Activated naive CD4-positive, alpha-beta T cell (primary cell): ENCODE measurements around the gene TMEM121B.
A peak's percentile ranks its signal among the peaks of the same experiment; 100 is the strongest.

Source experiments
- DNase-seq, 4 experiments: peaks; one replicate each; lab custom pipeline; 2025; lab: John Stamatoyannopoulos, UW

Gene TMEM121B

DNA sequence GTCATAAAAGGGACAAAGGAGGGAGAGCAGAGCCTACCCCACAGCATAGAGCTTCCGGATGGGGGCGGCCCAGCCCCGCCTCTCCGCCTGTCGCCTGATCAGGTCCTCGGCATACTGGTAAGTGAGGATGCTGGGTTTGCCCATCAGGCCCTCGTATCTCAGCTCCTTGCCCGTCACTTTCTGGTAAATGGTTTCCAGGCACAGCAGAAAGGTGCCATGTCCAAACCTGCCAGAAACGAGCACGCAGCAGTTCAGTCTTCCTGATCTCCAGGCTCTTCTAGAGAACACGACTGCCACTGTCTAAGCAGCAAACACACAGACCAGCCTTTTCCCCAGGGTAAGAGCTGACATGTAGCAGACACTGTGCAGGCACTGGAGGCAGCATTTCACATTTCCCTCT, 17.4 kb upstream of the TMEM121B start:
- DNase-seq, result no peak

DNA sequence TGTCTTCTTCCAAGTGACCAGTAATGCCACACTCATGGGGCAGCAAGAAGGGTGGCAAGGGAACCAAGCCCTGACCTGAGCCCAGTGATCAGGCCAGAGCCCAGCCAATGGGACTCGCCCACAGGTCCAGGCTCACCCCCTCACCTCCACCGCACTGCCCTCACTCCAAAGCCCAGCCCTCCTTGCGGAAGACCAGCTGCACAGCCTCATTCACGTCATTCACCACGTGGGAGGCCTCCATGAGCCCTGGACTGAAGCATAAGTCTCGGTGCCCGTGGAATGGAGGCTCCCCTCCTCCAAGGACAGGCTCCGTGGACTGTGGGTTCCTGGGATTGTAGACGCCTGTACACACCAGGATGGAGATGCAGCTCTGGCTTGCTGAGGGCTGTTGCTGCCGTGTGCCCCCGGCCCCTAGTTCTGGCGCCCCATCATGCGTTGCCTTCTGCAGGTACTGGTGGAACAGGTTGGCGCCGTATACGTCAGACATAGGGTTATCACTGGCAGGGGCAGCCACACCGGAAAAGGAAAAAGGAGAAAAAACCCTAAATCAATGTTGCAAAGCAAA, 16.8 kb upstream of the TMEM121B start:
- DNase-seq, result no peak

DNA sequence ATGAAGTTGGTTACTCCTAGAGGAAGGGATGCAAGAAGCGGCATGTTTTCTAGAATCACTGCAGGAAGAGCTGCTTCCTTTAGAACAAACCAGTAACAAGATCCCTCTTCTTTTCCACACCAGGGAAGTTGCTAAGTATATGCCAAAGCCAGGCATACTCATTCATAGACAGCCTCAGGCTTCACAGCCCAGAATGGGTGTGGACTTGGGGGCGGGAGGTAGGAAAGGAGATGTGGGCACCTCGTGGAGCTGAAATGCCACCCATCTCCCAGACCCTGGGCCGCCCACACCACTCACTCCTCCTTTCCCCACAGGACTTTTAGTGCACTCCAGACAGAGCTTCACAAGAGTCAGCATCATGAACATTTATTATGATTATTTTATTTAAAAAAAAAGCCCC, 16.0 kb upstream of the TMEM121B start:
- no peak for DNase-seq

DNA sequence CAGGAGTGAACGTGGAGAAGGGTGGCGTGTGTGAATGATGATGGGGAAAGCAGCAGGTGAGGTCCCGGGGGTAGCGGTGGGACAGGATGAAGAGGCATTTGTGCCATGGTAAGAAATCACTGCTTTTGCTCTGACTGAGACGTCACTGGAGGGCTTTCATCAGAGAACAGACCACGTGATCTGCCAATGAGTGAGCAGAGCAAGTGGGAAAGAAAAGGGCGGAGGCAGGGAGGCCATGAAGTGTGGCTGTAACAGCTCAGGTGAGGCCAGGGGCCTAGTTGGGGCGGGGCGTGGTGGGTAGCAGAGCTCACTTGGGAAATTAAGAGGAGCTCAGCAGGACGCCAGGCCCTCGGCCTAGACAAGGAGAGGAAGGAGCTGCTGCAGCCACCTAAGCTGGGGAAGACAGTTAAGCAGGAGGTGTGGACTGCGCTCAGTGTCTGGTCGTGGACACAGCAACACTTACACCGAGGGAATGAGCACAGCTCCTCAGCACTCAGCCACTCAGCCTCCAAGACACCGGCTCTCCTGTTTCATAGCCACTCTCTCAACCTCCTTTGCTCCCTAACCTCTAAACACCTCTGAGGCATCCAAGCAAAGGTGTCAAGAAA, 14.1 kb upstream of the TMEM121B start:
- DNase-seq, result no peak

DNA sequence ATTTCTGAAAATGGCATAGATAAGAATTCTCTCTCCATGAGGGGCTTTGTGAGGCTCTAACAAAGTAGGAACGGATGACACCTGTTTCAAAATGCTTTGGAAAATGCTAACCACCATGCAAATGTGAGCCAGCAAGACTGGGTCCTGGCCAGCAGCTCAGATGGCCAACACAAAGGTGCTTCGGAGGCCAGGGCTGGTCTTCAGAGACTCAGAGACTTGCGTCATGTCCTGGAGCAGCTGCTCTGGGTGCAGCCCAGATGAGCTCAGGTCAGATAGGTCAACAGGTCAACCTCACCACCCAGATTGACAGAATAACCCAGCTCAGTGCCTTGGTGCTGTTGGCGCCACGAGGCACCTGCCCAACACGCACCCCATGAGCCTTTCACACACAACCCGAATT, 12.0 kb upstream of the TMEM121B start:
- DNase-seq, result no peak

DNA sequence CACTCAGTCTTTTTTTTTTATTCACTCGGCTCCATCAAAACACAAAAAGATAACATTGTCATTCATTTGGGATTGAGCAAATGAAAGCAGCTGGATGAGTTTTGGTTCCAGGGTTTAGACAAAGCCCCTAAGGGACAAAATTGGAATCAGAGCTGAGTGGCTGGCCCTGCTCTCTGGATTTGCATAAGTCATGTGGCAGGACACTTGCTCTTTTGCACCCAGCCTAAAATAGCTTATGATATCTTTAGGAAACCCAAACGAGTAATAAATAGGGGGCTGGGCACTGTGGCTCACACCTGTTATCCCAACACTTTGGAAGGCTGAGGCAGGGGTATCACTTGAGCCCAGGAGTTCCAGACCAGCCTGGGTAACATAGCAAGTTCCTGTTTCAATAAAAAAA, 11.0 kb upstream of the TMEM121B start:
- no peak for DNase-seq

DNA sequence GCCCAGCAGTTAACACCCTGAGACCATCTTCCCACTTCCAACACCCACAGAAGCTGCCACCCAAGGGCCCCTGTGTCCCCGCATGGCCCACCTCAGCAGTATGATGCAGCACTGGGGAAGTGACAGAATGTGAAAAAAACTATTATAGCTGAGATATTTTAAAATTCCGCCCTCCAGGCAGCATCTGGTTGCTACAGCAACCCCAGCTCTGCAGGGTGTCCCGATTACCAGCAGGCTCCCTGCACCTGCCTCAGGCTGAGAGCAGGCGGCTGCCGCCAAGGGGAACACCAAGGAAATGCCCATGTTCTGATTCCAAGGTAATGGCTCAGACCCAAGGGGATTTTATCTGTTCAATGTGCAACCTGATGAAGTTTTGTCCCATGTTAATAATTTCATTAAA, 10.5 kb upstream of the TMEM121B start:
- DNase-seq, result no peak

DNA sequence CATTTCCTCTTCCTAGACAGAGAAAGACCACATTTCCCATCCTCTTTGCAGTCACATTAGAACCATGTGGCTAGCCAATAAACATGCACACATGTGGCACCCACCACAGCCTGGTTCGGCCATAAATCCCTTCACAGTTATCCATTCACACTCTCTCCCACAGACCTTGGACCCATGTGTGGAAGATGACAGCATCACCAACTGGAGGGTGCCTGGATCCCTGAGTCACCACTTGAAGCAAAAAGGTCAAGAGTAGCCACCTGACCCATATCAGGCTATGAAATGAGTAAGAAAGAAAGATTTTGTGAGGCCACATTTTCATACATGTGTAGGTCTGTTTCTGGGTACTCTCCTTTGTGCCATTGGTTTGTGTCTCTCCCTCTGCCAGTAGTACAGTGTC, 9.0 kb upstream of the TMEM121B start:
- no peak for DNase-seq

DNA sequence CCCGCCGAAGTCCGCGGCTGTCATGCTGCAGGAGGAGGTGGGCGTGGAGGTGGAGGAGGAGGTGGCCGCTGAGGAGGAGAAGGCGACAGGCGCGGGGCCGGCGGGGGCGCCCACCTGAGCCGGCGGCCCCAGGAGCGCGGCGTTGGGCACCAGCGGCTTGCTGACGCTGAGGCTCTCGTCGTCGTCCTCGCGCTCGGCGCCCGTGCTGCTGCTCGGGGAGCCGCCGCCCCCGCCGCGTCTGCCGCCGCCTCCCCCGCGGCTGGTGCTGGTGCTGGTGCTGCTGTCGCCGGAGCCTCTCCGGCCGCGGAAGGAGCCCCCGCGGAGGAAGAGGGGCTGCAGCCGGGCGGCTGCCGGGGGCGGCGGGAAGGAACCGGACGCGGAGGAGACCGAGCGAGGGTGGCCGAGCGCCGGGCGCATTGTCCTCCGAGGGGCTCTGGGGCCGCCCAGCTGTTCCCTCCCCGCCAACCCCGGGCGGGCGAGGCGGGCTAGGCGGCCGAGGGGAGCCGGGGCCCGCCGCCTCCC, 388 bp downstream of the TMEM121B start:
- peak in 1 of 4 experiments; percentile 16 for DNase-seq

DNA sequence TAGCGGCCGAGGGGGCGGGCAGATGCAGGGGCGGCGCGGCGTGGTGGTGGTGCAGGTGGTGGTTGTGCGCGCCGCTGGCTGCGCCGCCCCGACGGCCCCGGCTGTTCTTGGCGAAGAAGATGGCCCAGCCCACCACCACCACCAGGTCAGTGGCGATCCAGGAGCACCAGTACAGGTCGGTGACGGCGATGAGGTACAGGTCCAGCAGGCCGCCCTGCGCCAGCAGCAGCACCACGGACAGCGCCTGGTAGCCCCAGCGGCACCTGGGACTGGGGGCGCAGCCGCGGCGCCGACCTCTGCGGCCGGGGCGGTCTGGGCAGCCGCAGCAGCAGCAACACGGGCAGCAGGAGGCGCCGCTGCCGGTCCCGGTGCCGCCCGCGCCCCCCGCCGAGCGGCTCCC, 879 bp downstream of the TMEM121B start:
- DNase-seq, result peak in 2 of 4 experiments; percentile 11 to 55

DNA sequence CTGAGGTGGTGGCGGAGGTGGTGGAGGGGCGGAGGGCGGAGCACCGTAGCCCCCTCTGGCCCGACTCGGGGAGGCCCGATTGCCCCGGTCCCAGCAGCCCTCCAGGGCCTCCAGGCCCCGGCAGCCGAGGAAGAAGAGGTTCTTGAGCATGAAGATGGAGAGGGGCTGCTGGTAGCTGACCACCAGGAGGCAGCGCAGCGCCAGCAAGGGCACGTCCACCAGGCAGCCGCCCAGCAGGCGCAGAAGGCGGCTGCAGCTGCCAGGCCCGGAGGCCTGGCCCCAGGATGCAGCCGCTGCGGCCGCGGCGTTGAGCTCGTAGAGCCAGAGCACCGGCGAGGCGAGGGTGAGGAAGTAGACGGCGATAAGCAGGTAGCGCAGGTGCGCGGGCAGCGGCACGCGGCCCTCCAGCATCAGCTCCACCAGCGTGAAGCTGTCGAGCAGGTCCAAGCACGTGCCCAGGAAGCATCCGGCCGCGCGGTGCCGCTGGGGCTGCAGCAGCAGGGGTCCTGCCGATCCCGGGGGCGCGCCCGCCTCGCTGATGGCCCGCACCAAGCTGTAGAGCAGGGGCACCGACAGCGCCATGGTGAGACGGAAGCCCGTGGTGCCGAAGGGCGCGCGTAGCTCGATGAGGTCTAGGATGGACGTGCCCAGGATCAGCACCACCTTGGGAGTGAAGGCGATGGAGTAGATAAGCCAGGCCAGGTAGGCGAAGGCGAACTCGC, 1.5 kb downstream of the TMEM121B start:
- DNase-seq, result no peak

DNA sequence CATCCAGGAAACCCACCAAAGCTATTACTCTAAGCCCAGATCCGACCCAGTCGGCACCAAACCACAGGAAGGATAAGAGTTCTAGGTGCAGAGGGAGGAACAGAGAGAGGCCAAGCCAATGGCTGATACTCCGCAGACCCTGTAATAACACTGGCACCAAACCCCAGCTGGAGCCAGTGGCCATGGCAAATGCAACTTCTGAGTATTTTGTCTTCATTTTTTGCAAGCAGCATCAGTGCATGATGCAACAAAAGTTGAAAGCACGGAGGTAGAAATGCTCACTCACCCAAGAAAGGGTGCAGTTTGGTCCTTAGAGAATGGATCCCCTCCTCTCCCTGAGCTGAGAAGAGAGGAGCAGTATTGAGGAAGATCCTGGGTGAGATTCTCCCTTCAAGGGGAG, 2.8 kb downstream of the TMEM121B start:
- no peak for DNase-seq

DNA sequence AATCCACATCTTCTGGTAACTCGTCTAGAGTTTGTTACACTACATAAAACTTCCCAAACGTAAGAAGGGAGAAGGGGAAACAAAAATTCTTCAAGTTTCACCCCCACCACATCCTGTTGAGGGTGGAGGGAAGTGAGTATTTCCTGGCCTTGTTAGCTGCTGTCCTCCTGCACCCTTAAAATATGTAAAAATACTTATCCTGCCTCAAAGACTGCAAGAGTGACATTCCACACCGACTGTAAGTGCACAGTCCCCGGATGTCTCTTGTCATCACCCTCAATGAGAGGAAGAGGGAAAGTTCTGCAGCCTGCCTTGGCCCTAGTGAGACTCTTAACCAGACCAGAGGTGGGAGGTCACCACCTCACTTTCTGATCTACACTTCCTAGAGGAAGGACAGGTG, 3.3 kb downstream of the TMEM121B start:
- DNase-seq, result no peak

DNA sequence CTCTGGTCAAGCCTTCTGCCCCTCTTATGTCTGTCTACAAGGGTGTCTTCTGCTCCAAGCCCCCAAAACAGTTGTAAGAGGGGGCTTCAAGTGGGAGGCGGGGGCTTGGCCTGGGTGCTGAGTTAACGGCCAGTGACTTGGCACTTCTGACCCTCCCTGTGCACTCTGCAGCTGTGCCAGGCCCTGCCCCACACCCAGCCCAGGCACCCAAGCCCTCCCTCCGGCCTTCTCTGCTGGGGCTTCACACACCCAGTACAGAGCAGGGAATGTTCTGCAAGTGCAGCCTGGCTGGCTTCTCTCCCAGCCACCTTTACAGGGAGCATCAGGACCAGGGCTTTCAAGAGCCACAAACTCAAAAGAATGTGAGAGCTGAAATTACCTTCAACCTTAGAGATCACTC, 3.8 kb downstream of the TMEM121B start:
- DNase-seq, result no peak

DNA sequence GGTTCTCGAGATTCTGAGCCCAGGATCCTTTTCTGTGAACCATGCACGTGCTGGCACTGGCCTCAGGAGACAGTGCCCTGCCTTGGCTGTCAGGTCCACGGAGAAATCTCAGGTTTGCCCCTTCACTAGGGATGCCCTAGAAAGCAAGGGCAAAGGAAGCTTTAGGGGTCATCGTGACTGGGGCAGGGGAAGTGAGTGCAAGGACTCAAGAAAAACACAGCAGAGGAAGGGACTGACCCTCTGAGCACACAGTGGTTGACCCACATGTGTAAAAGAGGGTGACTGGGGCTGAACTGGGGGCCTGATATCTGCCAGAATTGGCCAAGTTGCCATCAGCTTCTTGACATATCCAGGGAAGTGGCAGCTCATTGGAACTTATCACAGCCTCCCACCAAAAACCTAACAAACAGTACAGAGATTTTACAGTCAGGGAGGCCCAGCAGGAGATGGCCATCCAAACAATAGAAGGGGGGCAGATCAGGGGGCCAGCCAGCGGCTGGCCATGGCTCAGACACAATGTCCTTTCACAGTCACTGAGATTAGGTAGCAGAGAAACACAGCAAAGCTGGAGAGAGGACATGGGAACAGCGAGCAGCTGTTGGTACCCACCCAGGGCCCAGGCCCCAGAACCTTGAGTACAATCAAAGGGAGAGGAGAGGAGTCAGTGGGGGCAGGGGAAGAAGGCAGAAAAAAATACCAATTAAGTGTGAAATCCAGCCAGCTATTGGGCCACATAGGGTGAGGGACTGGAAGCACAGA, 4.4 kb downstream of the TMEM121B start:
- DNase-seq, result no peak

DNA sequence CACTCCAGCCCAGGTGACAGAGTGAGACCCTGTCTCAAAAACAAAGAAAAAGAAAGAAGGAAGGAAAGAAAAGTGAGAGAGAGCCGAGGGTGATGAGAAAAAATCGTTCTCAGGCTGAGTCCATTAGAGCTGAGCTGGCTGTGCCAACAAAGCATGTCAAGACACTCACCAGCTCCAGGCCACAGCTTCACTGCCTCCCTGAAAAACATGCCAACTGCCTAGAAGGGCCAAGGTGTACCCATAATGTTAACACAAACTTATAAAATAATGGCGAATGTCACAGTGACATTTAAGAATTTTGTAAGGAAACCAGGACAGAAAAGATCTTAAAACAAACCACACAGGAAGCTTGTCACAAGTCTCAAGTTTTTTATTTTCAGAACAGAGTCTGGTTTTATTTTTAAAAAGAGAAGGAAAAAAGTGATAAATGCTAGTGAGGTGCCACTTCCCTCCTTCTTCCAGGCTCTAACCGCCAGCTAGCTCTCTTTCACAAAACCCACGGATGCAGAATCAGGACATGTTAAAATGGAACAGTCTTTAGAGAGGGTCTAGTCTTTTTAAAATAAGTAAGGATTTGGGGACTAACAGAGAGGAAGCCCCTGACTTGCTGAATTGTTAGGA, 5.1 kb downstream of the TMEM121B start:
- no peak for DNase-seq

DNA sequence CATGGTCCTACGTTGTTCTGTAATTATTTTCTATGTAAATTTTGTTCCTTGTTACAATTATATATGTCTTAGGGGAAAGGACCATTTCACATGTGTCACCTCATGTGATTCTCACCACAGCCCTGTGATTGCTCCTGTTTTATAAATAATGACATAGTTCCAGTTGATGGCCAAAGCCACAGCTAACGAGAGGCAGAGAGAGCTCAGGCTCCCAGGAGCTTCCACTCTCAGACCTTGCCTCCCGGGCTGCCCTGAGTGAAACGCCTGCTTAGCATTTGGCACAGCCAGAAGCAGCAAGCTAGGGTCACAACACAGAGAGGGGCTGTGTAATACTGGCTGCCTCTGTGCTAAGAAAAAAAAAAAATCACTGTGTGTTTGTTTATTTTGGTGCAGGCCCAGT, 5.9 kb downstream of the TMEM121B start:
- DNase-seq, result no peak

DNA sequence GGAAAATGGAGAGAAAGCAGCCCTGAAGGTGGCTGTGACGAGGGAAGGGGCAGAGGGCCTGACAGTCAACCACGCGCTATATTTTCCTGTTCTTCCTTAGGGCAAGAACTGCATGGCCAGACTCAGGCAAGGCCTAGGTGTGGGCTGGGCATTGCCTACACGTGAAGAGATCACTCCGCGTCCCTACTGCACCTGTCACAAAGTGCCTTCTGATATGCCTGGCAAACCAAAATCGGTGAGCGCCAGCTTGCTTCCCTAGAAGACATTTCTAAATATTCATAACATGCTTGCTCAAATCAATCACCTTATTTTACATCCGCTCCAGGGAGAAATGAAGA, 6.3 kb downstream of the TMEM121B start:
- no peak for DNase-seq

DNA sequence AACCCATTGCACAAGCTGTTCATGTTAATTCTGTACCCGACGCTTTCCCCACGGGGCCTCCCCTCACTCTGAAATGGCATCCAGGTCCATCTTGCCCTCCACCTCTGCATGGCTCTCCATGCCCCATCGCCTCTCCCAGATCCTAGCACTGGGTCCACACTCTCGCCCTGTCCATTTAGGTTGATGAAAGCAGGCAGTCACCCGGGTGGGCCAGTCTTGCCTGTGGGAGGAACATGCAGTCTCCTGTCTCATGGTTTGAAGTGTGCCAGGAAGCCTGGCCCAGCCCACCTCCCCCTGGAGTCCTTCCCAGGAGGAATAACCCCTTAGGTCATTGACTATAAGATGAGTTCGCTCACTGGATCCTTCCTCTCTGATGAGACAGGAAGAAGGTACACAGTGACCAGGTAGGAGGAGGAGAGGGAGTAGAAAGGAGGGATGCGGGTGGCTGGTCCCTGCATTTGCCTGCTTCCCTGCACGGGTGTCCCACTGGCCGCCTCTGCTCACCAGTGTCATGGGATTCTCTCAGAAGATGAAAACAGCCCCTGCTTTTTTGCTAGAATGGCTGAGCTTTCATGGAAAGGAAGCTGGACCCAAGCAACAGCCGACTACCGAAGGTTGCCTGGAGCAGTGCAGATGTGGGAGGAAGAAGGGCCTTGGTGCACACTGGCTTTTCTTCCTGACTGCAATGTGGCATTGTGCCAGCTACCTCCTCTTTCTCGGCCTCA, 6.8 kb downstream of the TMEM121B start:
- no peak for DNase-seq

DNA sequence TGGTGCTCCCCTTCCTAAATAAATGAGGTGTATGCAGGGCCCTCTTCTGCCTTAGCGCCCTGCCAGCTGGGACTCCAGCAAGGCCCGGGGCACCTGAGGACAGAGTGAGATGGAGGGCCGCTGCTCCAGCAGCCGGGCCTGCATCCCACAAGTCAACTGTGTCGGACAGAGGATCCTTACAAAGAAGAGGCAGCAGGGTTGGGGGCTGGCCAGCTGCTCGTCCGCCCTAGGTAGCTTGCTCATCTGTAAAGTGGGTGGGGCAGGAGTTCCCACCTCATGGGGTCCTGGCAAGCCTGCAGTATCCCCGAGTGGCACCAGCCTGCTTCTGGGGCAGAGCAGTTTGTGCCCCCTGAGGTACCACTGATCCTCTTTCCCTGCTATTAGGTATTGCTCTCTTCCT, 7.6 kb downstream of the TMEM121B start:
- no peak for DNase-seq

DNA sequence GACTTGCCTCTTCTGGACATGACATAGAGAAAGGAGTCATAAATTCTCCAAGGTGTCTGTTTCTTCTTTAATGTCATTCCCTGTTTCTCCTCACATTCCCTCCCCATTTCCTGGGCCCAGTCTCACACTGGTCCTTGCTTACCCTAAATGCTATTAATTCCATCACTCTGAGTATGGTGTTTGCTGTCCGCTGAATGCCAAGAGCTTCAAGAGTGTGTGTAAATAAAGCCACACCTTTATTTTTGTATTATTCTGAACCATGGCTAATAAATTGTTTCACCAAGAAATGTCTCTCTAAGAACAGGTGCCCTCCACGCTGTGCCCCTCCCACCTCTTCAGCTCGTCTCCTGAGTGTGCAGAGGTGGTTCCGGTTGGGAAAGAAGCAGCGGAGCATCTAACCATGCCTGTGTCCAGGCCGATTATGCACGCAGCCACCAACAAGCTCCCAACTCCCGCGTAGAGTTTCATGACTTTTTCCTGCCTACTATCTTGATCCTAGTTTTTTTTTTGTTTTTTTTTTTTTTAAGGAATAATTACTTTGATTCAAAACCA, 8.6 kb downstream of the TMEM121B start:
- no peak for DNase-seq
